ENCODE results near the gene PSME3IP1.
"Not testable (repeated sequence)": the region's sequence is repeated elsewhere in the genome, so short reads cannot be mapped to it uniquely, and the experiment has no call there.

The PSME3IP1 gene

DNA sequence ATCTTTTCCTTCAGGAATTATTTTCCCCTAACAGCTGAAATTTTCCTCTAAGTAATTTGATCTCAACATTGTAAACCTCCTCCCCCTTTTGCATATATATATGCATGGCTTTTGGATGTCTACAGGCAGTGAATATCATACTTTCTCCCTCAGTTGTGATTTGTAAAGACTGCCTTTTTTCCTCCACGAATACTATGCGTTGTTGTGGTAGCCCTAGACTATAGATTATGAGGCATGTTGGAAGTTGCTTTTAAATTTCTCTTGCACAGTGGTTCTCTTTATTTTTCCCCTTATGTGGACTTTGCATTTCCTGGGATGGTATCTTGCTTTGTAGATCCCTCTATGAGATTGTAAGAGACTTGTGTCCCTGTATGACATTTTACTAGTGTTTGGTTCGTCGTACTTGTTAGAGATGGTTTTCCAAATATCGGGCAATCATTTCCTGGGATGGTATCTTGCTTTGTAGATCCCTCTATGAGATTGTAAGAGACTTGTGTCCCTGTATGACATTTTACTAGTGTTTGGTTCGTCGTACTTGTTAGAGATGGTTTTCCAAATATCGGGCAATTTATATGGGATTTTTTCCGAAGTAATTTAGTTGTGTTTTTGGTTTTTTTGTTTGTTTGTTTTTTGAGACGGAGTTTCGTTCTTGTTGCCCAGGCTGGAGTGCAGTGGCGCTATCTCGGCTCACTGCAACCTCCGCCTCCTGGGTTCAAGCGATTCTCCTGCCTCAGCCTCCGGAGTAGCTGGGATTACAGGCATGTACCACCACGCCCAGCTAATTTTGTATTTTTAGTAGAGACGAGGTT, 2.3 kb upstream of the PSME3IP1 start:
- Mint-ChIP-seq H3K27ac (peak overlapping the region; percentile 97), H3K4me3 (peak overlapping the region; percentile 100), H3K4me1 (ENCODE audit: low read depth) (peaks cover 52% of the 10 kb centered on the region)
- not testable (repeated sequence) for H3K27me3 Mint-ChIP-seq; H3K9me3 Mint-ChIP-seq; H3K36me3 Mint-ChIP-seq (ENCODE audit: low read depth)

GRCh38 chr16:57186872-57187854, 1.3 kb upstream of the PSME3IP1 start:
- Mint-ChIP-seq H3K36me3 (ENCODE audit: low read depth) (peaks cover 6% of the 10 kb centered on the region), H3K4me3 (peak overlapping the region; percentile 100), H3K9me3 (no peaks in the 10 kb centered on the region), H3K27ac (peak overlapping the region; percentile 97), H3K4me1 (ENCODE audit: low read depth) (peaks cover 53% of the 10 kb centered on the region), H3K27me3 (no peaks in the 10 kb centered on the region)

DNA sequence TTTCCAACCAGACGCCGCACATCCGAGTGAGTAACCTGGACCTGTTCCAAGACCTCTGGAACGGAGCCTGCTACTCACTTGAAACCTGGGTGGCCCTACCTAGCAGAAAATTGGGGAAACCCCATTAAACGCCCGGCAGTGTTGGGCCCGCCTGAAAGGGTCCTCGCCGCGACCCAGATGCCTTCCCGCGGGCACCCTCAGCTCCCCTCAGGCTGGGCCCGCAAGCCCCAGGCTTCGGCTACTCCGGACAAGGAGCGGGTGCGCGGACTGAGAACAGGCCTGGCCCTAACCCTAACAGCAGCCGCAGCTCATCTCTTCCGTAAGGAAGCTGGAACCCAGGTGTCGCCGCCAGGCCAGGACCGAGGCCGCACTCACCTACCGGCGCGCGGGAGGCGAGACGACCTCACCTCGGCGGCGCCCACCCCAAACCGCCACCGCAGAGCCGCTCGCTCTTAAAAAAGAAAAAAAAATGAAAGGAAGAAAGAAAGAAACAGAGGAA, 344 bp downstream of the PSME3IP1 start:
- peaks cover 6% of the 10 kb centered on the region for H3K36me3 Mint-ChIP-seq (ENCODE audit: low read depth)
- peaks cover 42% of the 10 kb centered on the region for H3K4me1 Mint-ChIP-seq (ENCODE audit: low read depth)
- peak overlapping the region; percentile 97 for H3K27ac Mint-ChIP-seq
- H3K27me3 Mint-ChIP-seq = no peaks in the 10 kb centered on the region
- peak overlapping the region; percentile 100 for H3K4me3 Mint-ChIP-seq
- no peaks in the 10 kb centered on the region for H3K9me3 Mint-ChIP-seq

DNA sequence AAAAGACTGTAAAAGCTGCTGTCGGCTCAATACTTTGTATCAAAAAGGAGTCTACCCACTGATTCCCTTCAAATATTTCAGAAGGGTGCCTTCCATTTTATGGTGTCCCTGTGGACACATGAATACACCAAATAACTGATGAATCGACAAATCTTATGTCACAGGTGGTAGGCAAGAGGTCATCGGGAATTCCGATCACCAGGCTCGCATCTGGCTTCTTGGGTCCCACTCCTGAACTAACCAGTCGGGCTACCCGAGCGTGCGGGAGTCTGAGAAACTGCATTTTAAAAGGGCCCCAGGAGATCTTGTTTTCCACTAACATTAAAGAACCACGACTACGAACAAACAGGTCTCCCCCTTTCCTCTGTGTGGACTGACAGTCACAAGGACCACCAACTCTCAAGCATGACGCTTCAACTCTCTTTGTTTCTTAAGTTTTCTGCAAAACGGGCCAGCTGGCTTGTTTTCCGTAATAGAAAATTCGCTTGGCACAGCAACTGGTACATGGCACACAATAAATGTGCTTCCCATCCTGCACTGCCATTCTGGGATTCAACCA, 873 bp downstream of the PSME3IP1 start:
- peak overlapping the region; percentile 100 for H3K4me3 Mint-ChIP-seq
- H3K9me3 Mint-ChIP-seq = no peaks in the 10 kb centered on the region
- peak overlapping the region; percentile 97 for H3K27ac Mint-ChIP-seq
- peaks cover 42% of the 10 kb centered on the region for H3K4me1 Mint-ChIP-seq (ENCODE audit: low read depth)
- no peaks in the 10 kb centered on the region for H3K27me3 Mint-ChIP-seq
- H3K36me3 Mint-ChIP-seq (ENCODE audit: low read depth) = peaks cover 6% of the 10 kb centered on the region

DNA sequence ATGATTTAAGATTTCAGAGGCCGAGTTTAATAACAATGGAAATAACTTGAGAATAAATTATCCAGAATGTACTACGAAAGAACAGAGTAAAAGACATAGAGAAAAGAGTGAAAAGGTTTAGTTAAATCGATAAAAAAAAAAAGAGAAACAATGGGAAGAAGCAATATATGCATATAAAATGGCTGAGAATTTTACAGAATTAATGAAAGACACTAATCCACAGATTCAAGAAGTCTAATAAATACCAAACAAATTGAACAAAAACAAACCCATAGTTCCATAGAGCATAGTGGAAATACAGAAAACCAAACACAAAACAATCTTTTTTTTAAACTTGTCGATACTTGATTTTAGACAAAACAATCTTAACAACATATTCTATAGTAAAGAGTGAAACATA, 1.7 kb downstream of the PSME3IP1 start:
- Mint-ChIP-seq H3K27ac (peak overlapping the region; percentile 97), H3K4me3 (peak overlapping the region; percentile 100)

DNA sequence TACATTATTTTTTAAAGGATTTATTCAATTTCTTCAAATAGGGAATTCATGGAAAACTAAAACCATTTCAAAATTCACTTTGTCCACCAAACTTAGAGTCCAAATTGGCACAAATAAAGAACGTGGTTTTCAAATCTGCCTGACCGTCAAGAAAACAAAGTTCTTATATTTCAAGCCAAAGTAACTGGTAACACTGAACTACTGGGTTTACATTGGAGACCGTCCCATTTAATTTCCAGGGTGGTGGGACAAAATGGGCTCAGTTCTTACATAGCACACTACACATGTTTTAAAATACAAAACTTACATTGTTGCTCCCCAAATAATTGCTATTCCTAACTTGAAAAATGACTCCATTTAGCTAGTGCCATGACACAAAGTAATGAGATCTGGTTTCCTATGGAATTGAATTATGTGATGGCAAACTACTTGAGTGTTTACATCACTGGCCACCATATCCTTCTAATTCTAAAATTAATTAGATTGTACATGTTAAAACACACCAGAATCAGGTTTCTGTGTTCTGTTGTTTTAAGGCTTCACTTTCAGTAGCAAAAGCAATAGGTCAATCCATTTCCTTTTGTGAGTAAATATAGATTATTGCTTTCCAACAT, 6.5 kb downstream of the PSME3IP1 start:
- Mint-ChIP-seq H3K36me3 (ENCODE audit: low read depth) (peaks cover 4% of the 10 kb centered on the region), H3K27ac (no peak overlapping the region), H3K27me3 (no peaks in the 10 kb centered on the region)

More for the DNA sequence above, 1.7 kb downstream of the PSME3IP1 start:
- H3K9me3 Mint-ChIP-seq = no peaks in the 10 kb centered on the region
- H3K27me3 Mint-ChIP-seq = no peaks in the 10 kb centered on the region
- H3K36me3 Mint-ChIP-seq (ENCODE audit: low read depth) = peaks cover under 1% of the 10 kb centered on the region
- H3K4me1 Mint-ChIP-seq (ENCODE audit: low read depth) = peaks cover 40% of the 10 kb centered on the region

GRCh38 chr16:57178793-57179212, 7.0 kb downstream of the PSME3IP1 start:
- H3K4me3 Mint-ChIP-seq = no peak overlapping the region
- H3K27me3 Mint-ChIP-seq = no peaks in the 10 kb centered on the region
- no peak overlapping the region for H3K27ac Mint-ChIP-seq
- H3K36me3 Mint-ChIP-seq (ENCODE audit: low read depth) = peaks cover 5% of the 10 kb centered on the region
- no peaks in the 10 kb centered on the region for H3K9me3 Mint-ChIP-seq
- H3K4me1 Mint-ChIP-seq (ENCODE audit: low read depth) = peaks cover 7% of the 10 kb centered on the region

More for the DNA sequence above, 6.5 kb downstream of the PSME3IP1 start:
- no peaks in the 10 kb centered on the region for H3K9me3 Mint-ChIP-seq
- H3K4me1 Mint-ChIP-seq (ENCODE audit: low read depth) = peaks cover 12% of the 10 kb centered on the region
- H3K4me3 Mint-ChIP-seq = no peak overlapping the region

GRCh38 chr16:57178196-57178595, 7.6 kb downstream of the PSME3IP1 start:
- H3K4me3 Mint-ChIP-seq = no peak overlapping the region
- H3K27me3 Mint-ChIP-seq = no peaks in the 10 kb centered on the region
- peaks cover 4% of the 10 kb centered on the region for H3K4me1 Mint-ChIP-seq (ENCODE audit: low read depth)
- no peaks in the 10 kb centered on the region for H3K9me3 Mint-ChIP-seq
- no peak overlapping the region for H3K27ac Mint-ChIP-seq
- peaks cover 10% of the 10 kb centered on the region for H3K36me3 Mint-ChIP-seq (ENCODE audit: low read depth)

DNA sequence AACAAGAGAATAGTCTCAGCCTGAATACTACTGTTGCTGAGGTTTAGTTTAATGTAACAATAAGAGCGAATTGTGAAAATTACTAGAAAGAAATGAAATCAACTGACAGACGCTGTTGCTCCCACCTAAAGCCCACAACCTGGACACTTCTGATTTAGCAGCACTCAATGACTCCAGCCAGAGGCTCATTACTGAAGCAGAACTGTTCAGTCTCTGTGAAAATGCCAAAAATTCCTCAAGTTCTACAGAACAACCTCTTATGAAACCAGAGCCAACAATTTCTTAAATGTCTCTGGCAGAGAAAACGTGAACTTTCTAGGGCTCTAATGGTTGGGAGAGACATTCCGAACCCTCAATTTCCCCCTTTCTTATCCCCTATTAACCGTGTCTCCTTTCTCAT, 9.9 kb downstream of the PSME3IP1 start:
- no peak overlapping the region for H3K27ac Mint-ChIP-seq
- H3K4me3 Mint-ChIP-seq = no peak overlapping the region
- no peaks in the 10 kb centered on the region for H3K4me1 Mint-ChIP-seq (ENCODE audit: low read depth)

GRCh38 chr16:57172721-57173290, 13.0 kb downstream of the PSME3IP1 start:
- Mint-ChIP-seq H3K36me3 (ENCODE audit: low read depth) (peaks cover 44% of the 10 kb centered on the region), H3K27ac (no peak overlapping the region)

More for the DNA sequence above, 9.9 kb downstream of the PSME3IP1 start:
- no peaks in the 10 kb centered on the region for H3K27me3 Mint-ChIP-seq
- no peaks in the 10 kb centered on the region for H3K9me3 Mint-ChIP-seq
- H3K36me3 Mint-ChIP-seq (ENCODE audit: low read depth) = peaks cover 30% of the 10 kb centered on the region

DNA sequence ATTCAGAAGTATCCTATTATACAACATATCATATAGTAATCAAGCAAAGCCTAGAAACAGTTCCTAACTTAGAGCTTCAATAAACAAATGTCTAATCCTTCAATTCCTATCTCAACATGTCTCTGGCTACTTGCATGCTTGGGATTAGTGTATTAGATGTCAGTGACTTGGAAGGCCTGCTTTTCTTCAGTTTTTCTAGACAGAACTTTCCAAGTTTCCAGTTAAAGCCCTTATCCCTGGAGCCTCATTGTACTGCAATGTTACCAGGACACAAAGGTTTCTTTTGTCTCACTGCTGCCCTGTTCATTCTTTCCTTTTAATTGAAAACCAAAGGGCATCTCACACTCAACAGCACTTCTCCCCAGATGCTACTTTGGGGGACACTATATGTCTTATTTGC, 16.5 kb downstream of the PSME3IP1 start:
- Mint-ChIP-seq H3K36me3 (ENCODE audit: low read depth) (peaks cover 68% of the 10 kb centered on the region), H3K4me3 (no peak overlapping the region), H3K27ac (no peak overlapping the region), H3K27me3 (no peaks in the 10 kb centered on the region), H3K4me1 (ENCODE audit: low read depth) (no peaks in the 10 kb centered on the region), H3K9me3 (no peaks in the 10 kb centered on the region)

More at GRCh38 chr16:57172721-57173290, 13.0 kb downstream of the PSME3IP1 start:
- no peak overlapping the region for H3K4me3 Mint-ChIP-seq
- no peaks in the 10 kb centered on the region for H3K4me1 Mint-ChIP-seq (ENCODE audit: low read depth)
- H3K27me3 Mint-ChIP-seq = no peaks in the 10 kb centered on the region
- H3K9me3 Mint-ChIP-seq = no peaks in the 10 kb centered on the region

GRCh38 chr16:57167953-57168352, 17.9 kb downstream of the PSME3IP1 start:
- Mint-ChIP-seq H3K4me3 (no peak overlapping the region), H3K9me3 (no peaks in the 10 kb centered on the region), H3K36me3 (ENCODE audit: low read depth) (peaks cover 72% of the 10 kb centered on the region), H3K27me3 (no peaks in the 10 kb centered on the region), H3K4me1 (ENCODE audit: low read depth) (no peaks in the 10 kb centered on the region), H3K27ac (no peak overlapping the region)

- Mint-ChIP-seq H3K27ac (no peak overlapping the region), H3K9me3 (no peaks in the 10 kb centered on the region), H3K4me1 (ENCODE audit: low read depth) (no peaks in the 10 kb centered on the region), H3K27me3 (no peaks in the 10 kb centered on the region), H3K4me3 (no peak overlapping the region), H3K36me3 (ENCODE audit: low read depth) (peaks cover 67% of the 10 kb centered on the region)
Measured at GRCh38 chr16:57167538-57167937, 18.3 kb downstream of the PSME3IP1 start.

DNA sequence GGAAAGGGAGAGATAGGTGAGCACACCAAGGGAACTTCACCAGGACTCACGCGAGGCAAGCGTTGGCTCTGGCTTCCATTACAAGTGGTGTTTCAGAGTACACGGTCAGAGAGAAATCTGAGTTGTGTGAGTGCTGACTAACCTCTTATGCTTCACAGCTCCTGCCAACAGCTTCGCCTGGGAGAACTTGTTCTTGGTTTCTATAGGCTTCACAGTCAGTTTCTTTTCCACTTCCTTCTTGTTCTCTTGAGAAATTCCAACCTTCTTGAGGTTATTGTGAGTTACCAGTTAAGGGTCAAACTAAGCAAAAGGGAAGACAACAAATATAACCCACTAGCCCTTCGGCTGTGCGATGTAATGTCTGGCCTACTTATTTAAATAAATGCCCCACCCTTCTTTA, 18.9 kb downstream of the PSME3IP1 start:
- Mint-ChIP-seq H3K4me3 (no peak overlapping the region), H3K27ac (no peak overlapping the region)

More for the DNA sequence above, 18.9 kb downstream of the PSME3IP1 start:
- H3K27me3 Mint-ChIP-seq = no peaks in the 10 kb centered on the region
- no peaks in the 10 kb centered on the region for H3K4me1 Mint-ChIP-seq (ENCODE audit: low read depth)
- no peaks in the 10 kb centered on the region for H3K9me3 Mint-ChIP-seq
- peaks cover 62% of the 10 kb centered on the region for H3K36me3 Mint-ChIP-seq (ENCODE audit: low read depth)

Data from stimulated activated naive CD8-positive, alpha-beta T cell treated with anti-CD3 and anti-CD28 coated beads, Interleukin-15, Interleukin-2, amounts not matched to agents 100 ng/mL and 50 ng/mL, for 24 hours (primary cell).